ENCODE results near the gene PHACTR3.

DNA sequence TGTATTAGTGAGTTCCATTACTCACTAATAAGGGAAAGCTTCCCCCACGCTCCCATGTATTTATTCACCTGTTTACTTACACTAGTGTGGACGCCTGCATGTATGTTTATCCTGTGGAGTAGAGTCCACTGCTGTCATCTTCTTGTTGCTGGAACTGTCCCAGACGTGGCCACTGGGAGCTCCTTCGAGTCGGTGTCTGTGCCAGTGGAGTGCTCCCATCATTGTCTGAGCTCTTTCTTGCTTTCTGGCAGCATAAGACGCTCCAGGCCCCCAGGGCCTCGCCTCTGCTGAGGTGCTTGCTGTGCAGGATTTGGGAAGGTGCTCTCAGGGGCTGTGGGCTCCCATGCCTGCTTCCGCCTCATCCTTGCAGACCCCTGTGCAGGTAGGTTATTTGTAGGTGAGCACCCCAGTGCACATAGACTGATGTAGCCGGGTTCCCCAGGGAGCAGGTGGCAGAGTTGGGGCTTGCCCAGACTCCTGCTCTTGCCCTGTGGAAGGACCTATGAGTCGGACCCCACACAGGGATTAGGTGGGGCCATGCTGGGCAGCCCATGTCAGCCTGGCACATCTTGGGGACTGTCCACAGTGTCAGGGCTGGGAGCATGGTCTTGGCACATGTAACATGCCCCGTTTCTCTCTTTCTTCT is 16.6 kb downstream of the PHACTR3 start:
- TF ChIP-seq, protein P1, sequence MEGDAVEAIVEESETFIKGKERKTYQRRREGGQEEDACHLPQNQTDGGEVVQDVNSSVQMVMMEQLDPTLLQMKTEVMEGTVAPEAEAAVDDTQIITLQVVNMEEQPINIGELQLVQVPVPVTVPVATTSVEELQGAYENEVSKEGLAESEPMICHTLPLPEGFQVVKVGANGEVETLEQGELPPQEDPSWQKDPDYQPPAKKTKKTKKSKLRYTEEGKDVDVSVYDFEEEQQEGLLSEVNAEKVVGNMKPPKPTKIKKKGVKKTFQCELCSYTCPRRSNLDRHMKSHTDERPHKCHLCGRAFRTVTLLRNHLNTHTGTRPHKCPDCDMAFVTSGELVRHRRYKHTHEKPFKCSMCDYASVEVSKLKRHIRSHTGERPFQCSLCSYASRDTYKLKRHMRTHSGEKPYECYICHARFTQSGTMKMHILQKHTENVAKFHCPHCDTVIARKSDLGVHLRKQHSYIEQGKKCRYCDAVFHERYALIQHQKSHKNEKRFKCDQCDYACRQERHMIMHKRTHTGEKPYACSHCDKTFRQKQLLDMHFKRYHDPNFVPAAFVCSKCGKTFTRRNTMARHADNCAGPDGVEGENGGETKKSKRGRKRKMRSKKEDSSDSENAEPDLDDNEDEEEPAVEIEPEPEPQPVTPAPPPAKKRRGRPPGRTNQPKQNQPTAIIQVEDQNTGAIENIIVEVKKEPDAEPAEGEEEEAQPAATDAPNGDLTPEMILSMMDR (IDR thresholded peaks at IDR 0.05), result no peak
- TF ChIP-seq EZH2 (IDR thresholded peaks at IDR 0.05), result no peak
- no peak for TF ChIP-seq EZH2phosphoT487 (IDR thresholded peaks at IDR 0.05)

Measured in neural progenitor cell (in vitro differentiated cells).